A549 (cell line): ENCODE measurements around the gene GPR78. TPM values are rescaled to one million over a fixed set of nuclear protein-coding genes. Genes with fewer than 3 reads are reported as not detected.
A peak's percentile ranks its signal among the peaks of the same experiment; 100 is the strongest.

Source experiments
- ATAC-seq, 2 experiments: fragments of 200-7000 bp in 1 of 2; fragments of >200 bp in 1 of 2; cut with Nextera tagmentation in 1 of 2; cut with Tn5 transposase in 1 of 2; 3 replicates each; pipeline versions ENCODE4 v1.8.0 to v1.9.1; 2018 to 2020; ENCODE audit warnings: mild to moderate bottlenecking in 1 of 2, moderate library complexity in 1 of 2
- CTCF ChIA-PET: fragments of 300-600 bp; sonication (Branson Sonifier 250); formaldehyde crosslinking; extraction: SDS; loops from one replicate; lab custom pipeline; 2021; ENCODE audit warnings: antibody characterized with exemption, inconsistent platforms; lab: Yijun Ruan, JAX
- POLR2A ChIA-PET: fragments of 350-600 bp; formaldehyde crosslinking; extraction: SDS; loops from one replicate; lab custom pipeline; 2021; ENCODE audit warnings: antibody characterized with exemption, inconsistent platforms; lab: Yijun Ruan, JAX
- DNase-seq, 2 experiments: peaks; one replicate each; pipeline versions ENCODE4 v3.0.0 to v3.0.0-alpha.2; 2011 to 2016; ENCODE audit warnings: low read depth in 1 of 2, low spot score in 1 of 2
- FAIRE-seq: peaks from 2 replicates; lab custom pipeline; 2011; peaks lifted over from hg19 to GRCh38; lab: Jason Lieb, UNC
- H3K27ac ChIP-seq, 2 experiments: fragments of >200 bp; sonication (Bioruptor Twin); formaldehyde crosslinking; 3 replicates each; pipeline ENCODE4 v1.5.1; 2016 to 2017
- H3K4me1 ChIP-seq: fragments of >200 bp; sonication (Bioruptor Twin); formaldehyde crosslinking; 3 replicates; pipeline ENCODE4 v1.6.1; 2016
- H3K4me2 ChIP-seq: fragments of >200 bp; sonication (Bioruptor Twin); formaldehyde crosslinking; 3 replicates; pipeline ENCODE4 v1.6.1; 2016
- H3K4me3 ChIP-seq: fragments of >200 bp; sonication (Bioruptor Twin); formaldehyde crosslinking; 3 replicates; pipeline ENCODE4 v1.5.1; 2016
- H3K9me3 ChIP-seq: fragments of >200 bp; sonication (Bioruptor Twin); formaldehyde crosslinking; 3 replicates; pipeline ENCODE4 v1.6.1; 2016
- EP300 ChIP-seq, 2 experiments: fragments of >200 bp; sonication (Bioruptor Twin); formaldehyde crosslinking; IDR thresholded peaks; 2 replicates in 1 of 2; 3 replicates in 1 of 2; pipeline ENCODE4 v1.6.1; 2016 to 2017
- FOSB ChIP-seq: fragments of 250-450 bp; sonication (Bioruptor Pico); IDR thresholded peaks from 2 replicates; pipeline ENCODE4 v1.5.0; 2020; ENCODE audit warnings: mild to moderate bottlenecking, moderate library complexity
- HOXB13 ChIP-seq: fragments of 250-450 bp; sonication (Bioruptor Pico); IDR thresholded peaks from 2 replicates; pipeline ENCODE4 v1.5.0; 2020; ENCODE audit warnings: low read depth, mild to moderate bottlenecking, moderate library complexity
- JUN ChIP-seq, 2 experiments: fragments of >200 bp; sonication (Bioruptor Twin); formaldehyde crosslinking; IDR thresholded peaks; 2 replicates in 1 of 2; 3 replicates in 1 of 2; pipeline ENCODE4 v1.6.1; 2016 to 2017
- JUNB ChIP-seq: fragments of >200 bp; sonication (Bioruptor Twin); formaldehyde crosslinking; IDR thresholded peaks from 2 replicates; pipeline ENCODE4 v1.6.1; 2016
- MYC ChIP-seq: IDR thresholded peaks from 2 replicates; pipeline ENCODE4 v1.6.1; 2012; ENCODE audit warnings: mild to moderate bottlenecking, inconsistent platforms, low read length, improper control_type of control experiment, borderline replicate concordance
- NR3C1 ChIP-seq: fragments of >200 bp; sonication (Bioruptor Twin); formaldehyde crosslinking; IDR thresholded peaks from 3 replicates; pipeline ENCODE4 v1.6.1; 2017
- RCOR1 ChIP-seq: fragments of 150-350 bp; IDR thresholded peaks from 2 replicates; pipeline ENCODE4 v1.6.1; 2014; ENCODE audit warnings: antibody characterized with exemption, low read length, low read depth
- RFX5 ChIP-seq: fragments of 450-650 bp; IDR thresholded peaks from 2 replicates; pipeline ENCODE4 v1.7.1; 2014; ENCODE audit warnings: antibody characterized with exemption, mild to moderate bottlenecking, moderate library complexity
- TFCP2L1 ChIP-seq: fragments of 250-450 bp; sonication (Bioruptor Pico); IDR thresholded peaks from 2 replicates; pipeline ENCODE4 v1.5.0; 2021; ENCODE audit warnings: mild to moderate bottlenecking
- ZSCAN20 ChIP-seq: fragments of 250-450 bp; sonication (Bioruptor Pico); IDR thresholded peaks from 2 replicates; pipeline ENCODE4 v1.8.0; 2022; ENCODE audit warnings: mild to moderate bottlenecking, moderate library complexity
- WGBS: methylation state at CpG from one replicate; pipeline ENCODE4 v1.1.6; 2017; ENCODE audit errors: missing lambda C conversion rate; 5-methylcytosine and 5-hydroxymethylcytosine counted together
- polyA plus RNA-seq, 4 experiments: library from polyadenylated mRNA; depleted of rRNA in 3 of 4; stranded (reverse); fragments of >200 nt; fragmentation: RNase III in 1 of 4; extraction: RNeasy Plus Mini Kit Qiagen cat#74134 plus additional on column Dnase treatment in 1 of 4; gene quantifications; 2 replicates in 3 of 4; 3 replicates in 1 of 4; pipeline ENCODE4 v1.2.3, GENCODE V29; 2011 to 2017
- TF ChIP-seq, protein P1 (sequence below): fragments of >200 bp; sonication (Bioruptor Twin); formaldehyde crosslinking; IDR thresholded peaks from 3 replicates; pipeline ENCODE4 v1.6.1; 2016
- TF ChIP-seq, protein P2 (sequence below): fragments of 200-600 bp; sonication (generic); IDR thresholded peaks from 2 replicates; pipeline ENCODE4 v1.6.1; 2016; ENCODE audit warnings: antibody characterized with exemption, mild to moderate bottlenecking, moderate library complexity
- TF ChIP-seq, protein P3 (sequence below): fragments of 250-450 bp; sonication (Bioruptor Pico); IDR thresholded peaks from 2 replicates; pipeline ENCODE4 v1.5.0; 2020; ENCODE audit warnings: low read depth, mild to moderate bottlenecking, moderate library complexity

GPR78 gene
- polyA plus RNA-seq, 2 of the 4 experiments (the other 2 are of a cell fraction), result 0.09 TPM; not detected in 1

DNA sequence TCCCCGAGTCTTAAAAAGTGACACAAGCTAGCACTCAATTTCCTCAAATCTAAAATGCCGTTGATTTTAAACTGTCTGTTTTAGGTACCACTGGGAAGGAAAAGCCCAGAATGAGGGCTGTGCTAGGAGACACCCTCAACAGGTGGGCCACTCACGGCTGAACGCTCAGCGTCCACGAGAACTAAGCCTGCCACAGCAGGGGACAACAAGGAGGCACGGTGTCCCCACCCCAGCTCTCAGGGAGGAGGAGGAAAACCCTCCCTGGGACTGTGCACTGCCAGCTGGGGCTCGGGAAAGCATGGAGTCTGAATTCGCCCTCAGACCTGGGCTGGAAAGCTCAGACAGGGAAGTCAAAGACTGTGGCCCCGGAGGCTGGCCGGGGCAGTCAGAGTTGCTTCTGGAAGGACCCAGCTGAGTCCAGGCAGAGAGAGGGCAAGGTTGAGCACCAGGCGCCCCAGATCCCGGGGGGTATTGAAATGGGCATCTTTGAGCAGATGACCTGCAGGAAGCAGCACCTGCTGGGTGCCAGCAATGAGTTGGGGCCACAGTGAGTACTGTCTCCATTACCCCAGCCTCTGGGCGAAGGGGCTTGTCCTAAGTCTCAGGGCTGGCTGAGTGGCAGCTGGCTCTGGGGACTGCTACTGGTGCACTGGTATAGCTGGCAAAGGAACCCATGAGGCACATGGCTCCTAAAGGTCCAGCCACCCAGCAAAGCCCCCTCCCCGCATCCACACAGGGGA is 11.6 kb downstream of the GPR78 start:
- ChIA-PET CTCF (interaction anchor here (1.0 to 4.4 kb wide), 5 partner anchors 9 to 123 kb away, joined by 3 to 34 read pairs (median 4); no protein-coding TSS in a partner anchor), POLR2A (no interaction called here)
- DNase-seq, result no peak
- ATAC-seq, result no peak
- Histone ChIP-seq H3K4me3 (no peak overlapping the region), H3K9me3 (no peaks in the 10 kb centered on the region), H3K4me2 (no peak overlapping the region), H3K4me1 (no peaks in the 10 kb centered on the region), H3K27ac (no peak overlapping the region)
- TF ChIP-seq MYC (no peak), TFCP2L1 (CRISPR knock-in tag) (no peak), RCOR1 (no peak), NR3C1 (no peak), HOXB13 (no peak), ZSCAN20 (CRISPR knock-in tag) (no peak), FOSB (CRISPR knock-in tag) (no peak), EP300 (IDR thresholded peaks at IDR 0.05) (no peak), RFX5 (no peak)
- TF ChIP-seq, protein P1, sequence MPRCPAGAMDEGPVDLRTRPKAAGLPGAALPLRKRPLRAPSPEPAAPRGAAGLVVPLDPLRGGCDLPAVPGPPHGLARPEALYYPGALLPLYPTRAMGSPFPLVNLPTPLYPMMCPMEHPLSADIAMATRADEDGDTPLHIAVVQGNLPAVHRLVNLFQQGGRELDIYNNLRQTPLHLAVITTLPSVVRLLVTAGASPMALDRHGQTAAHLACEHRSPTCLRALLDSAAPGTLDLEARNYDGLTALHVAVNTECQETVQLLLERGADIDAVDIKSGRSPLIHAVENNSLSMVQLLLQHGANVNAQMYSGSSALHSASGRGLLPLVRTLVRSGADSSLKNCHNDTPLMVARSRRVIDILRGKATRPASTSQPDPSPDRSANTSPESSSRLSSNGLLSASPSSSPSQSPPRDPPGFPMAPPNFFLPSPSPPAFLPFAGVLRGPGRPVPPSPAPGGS, result no peak
- TF ChIP-seq, protein P2, sequence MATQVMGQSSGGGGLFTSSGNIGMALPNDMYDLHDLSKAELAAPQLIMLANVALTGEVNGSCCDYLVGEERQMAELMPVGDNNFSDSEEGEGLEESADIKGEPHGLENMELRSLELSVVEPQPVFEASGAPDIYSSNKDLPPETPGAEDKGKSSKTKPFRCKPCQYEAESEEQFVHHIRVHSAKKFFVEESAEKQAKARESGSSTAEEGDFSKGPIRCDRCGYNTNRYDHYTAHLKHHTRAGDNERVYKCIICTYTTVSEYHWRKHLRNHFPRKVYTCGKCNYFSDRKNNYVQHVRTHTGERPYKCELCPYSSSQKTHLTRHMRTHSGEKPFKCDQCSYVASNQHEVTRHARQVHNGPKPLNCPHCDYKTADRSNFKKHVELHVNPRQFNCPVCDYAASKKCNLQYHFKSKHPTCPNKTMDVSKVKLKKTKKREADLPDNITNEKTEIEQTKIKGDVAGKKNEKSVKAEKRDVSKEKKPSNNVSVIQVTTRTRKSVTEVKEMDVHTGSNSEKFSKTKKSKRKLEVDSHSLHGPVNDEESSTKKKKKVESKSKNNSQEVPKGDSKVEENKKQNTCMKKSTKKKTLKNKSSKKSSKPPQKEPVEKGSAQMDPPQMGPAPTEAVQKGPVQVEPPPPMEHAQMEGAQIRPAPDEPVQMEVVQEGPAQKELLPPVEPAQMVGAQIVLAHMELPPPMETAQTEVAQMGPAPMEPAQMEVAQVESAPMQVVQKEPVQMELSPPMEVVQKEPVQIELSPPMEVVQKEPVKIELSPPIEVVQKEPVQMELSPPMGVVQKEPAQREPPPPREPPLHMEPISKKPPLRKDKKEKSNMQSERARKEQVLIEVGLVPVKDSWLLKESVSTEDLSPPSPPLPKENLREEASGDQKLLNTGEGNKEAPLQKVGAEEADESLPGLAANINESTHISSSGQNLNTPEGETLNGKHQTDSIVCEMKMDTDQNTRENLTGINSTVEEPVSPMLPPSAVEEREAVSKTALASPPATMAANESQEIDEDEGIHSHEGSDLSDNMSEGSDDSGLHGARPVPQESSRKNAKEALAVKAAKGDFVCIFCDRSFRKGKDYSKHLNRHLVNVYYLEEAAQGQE, result no peak
- TF ChIP-seq, protein P3, sequence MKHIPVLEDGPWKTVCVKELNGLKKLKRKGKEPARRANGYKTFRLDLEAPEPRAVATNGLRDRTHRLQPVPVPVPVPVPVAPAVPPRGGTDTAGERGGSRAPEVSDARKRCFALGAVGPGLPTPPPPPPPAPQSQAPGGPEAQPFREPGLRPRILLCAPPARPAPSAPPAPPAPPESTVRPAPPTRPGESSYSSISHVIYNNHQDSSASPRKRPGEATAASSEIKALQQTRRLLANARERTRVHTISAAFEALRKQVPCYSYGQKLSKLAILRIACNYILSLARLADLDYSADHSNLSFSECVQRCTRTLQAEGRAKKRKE (CRISPR knock-in tag), result no peak
- no peak for FAIRE-seq
- 53% methylated on average over 7 of the region's 15 CpGs for WGBS

DNA sequence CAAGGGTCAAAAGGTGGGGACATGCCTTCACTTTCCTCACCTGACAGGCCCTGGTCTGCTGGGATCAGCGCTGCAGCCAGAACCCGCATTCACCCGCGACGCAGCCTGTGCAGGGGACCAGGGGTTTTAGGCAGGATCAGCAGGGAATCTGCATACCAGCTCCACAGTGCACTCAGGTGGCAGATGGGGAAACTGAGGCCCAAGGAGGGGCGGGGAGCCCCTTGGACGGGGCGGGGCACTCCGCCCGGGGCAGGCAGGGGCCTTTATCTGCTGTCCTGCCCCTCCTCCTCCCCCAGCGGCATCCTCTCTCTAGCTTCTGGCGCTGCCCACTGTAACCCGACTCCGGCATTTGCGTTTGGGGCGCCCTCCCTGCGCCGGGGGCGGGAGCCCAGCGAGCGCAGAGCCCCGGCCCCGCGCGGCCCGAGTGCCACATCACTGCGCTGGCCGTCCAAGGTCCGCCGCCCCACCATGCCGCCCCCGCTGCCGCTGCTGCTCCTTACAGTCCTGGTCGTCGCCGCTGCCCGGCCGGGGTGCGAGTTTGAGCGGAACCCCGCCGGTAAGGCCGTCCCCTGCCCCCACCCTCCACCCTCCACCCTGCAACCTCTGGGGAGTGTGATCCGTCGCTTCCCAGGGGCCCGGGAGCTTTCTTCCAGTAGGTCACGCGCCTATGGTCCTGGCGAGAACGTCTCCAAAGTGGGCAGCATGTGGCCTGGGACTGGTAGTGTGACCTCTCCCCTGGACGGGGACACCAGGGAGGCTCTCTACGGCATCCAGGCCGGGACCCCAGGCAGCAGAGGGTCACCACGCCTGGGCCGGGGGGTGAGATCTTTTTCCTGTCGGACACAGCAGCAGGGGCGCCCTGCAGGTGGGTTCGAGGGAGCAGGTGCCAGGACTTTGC is 12.4 kb downstream of the GPR78 start, which contains the start of gene CPZ:
Gene CPZ (plus strand): TSS at position 400 of the 898 bp plus-strand sequence. CDS start 69 bp downstream, at position 469.
- no peaks in the 10 kb centered on the region for H3K9me3 ChIP-seq
- TF ChIP-seq JUN (IDR thresholded peaks at IDR 0.05), result no peak
- TF ChIP-seq JUNB, result no peak
- TF ChIP-seq, all 56 proteins: peak for 0
- no peak for DNase-seq
- POLR2A ChIA-PET, result no interaction called here
- peak; percentile 26 to 30; a peak in 2 of 6 replicates for ATAC-seq
- Histone ChIP-seq H3K27ac (peak within 1 kb of the TSS in 1 of 2 experiments; percentile 43; a peak in 2 of 6 replicates), H3K4me1 (no peaks in the 10 kb centered on the region), H3K4me2 (peak within 1 kb of the TSS; percentile 60), H3K4me3 (peak within 1 kb of the TSS; percentile 22; the same call in 1 of the 3 replicates)
- no peak for FAIRE-seq
- no CpG with 5 or more reads among the region's 58 CpGs for WGBS
- CTCF ChIA-PET, result interaction anchor here (1.0 to 4.4 kb wide), 7 partner anchors 8 to 124 kb away, joined by 3 to 34 read pairs (median 4); no protein-coding TSS in a partner anchor
